Measurements from ENCODE around the gene CCR1.

The CCR1 gene

GRCh38 chr3:46206282-46207015, 1.7 kb downstream of the CCR1 start:
- Histone ChIP-seq H3K9me3 (ENCODE audit: control insufficient read depth, insufficient read depth, low read depth, low read length) (no peaks in the 10 kb centered on the region), H3K4me1 (ENCODE audit: control insufficient read depth, insufficient read depth, low read length) (no peaks in the 10 kb centered on the region), H3K36me3 (ENCODE audit: control insufficient read depth in 2 of 2, insufficient read depth in 1 of 2, low read length in 2 of 2) (no peaks in the 10 kb centered on the region), H3K4me3 (ENCODE audit: low read depth, low read length) (no peak overlapping the region), H3K27ac (ENCODE audit: extremely low read depth, low read depth, low read length) (no peak overlapping the region)
- ChIA-PET CTCF (interaction anchor here (0.6 to 2.8 kb wide), 3 partner anchors 9 to 445 kb away, joined by 3 to 24 read pairs (median 8); no protein-coding TSS in a partner anchor), POLR2A (no interaction called here)
- no peak for TF ChIP-seq MZF1 (tag by site-specific recombination; IDR thresholded peaks at IDR 0.05; ENCODE audit: borderline replicate concordance)
- no peak for TF ChIP-seq ZNF473 (tag by site-specific recombination; IDR thresholded peaks at IDR 0.05)
- no peak for TF ChIP-seq ZNF777 (tag by site-specific recombination; IDR thresholded peaks at IDR 0.05; ENCODE audit: borderline replicate concordance)
- TF ChIP-seq ZNF660 (tag by site-specific recombination; IDR thresholded peaks at IDR 0.05) = no peak
- TF ChIP-seq ZNF639 (tag by site-specific recombination; IDR thresholded peaks at IDR 0.05) = no peak
- TF ChIP-seq ZNF239 (tag by site-specific recombination; IDR thresholded peaks at IDR 0.05) = no peak
- no peak for TF ChIP-seq ZNF394 (tag by site-specific recombination; IDR thresholded peaks at IDR 0.05; ENCODE audit: borderline replicate concordance)
- TF ChIP-seq ZNF266 (tag by site-specific recombination; IDR thresholded peaks at IDR 0.05; ENCODE audit: low read depth) = no peak
- TF ChIP-seq TSHZ1 (tag by site-specific recombination; IDR thresholded peaks at IDR 0.05; ENCODE audit: borderline replicate concordance) = no peak
- TF ChIP-seq ZNF223 (tag by site-specific recombination; IDR thresholded peaks at IDR 0.05) = no peak
- TF ChIP-seq KLF7 (tag by site-specific recombination; IDR thresholded peaks at IDR 0.05; ENCODE audit: borderline replicate concordance) = no peak
- no peak for TF ChIP-seq ZNF600 (tag by site-specific recombination; IDR thresholded peaks at IDR 0.05)
- TF ChIP-seq ZNF157 (tag by site-specific recombination; IDR thresholded peaks at IDR 0.05) = no peak

GRCh38 chr3:46205286-46205960, 2.7 kb downstream of the CCR1 start:
- Histone ChIP-seq H3K9me3 (ENCODE audit: control insufficient read depth, insufficient read depth, low read depth, low read length) (no peaks in the 10 kb centered on the region), H3K4me1 (ENCODE audit: control insufficient read depth, insufficient read depth, low read length) (no peaks in the 10 kb centered on the region), H3K27ac (ENCODE audit: extremely low read depth, low read depth, low read length) (no peak overlapping the region), H3K4me3 (ENCODE audit: low read depth, low read length) (no peak overlapping the region), H3K36me3 (ENCODE audit: control insufficient read depth in 2 of 2, insufficient read depth in 1 of 2, low read length in 2 of 2) (no peaks in the 10 kb centered on the region)
- TF ChIP-seq ZFP3 (tag by site-specific recombination; IDR thresholded peaks at IDR 0.05; ENCODE audit: low read depth) = no peak
- POLR2A ChIA-PET = no interaction called here
- CTCF ChIA-PET = no interaction called here

GRCh38 chr3:46203681-46204080, 4.4 kb downstream of the CCR1 start:
- Histone ChIP-seq H3K27ac (ENCODE audit: extremely low read depth, low read depth, low read length) (no peak overlapping the region), H3K36me3 (ENCODE audit: control insufficient read depth in 2 of 2, insufficient read depth in 1 of 2, low read length in 2 of 2) (no peaks in the 10 kb centered on the region)
- POLR2A ChIA-PET = no interaction called here
- no peak for TF ChIP-seq OVOL3 (tag by site-specific recombination; IDR thresholded peaks at IDR 0.05)
- no peak for TF ChIP-seq ZNF366 (tag by site-specific recombination; conservative IDR thresholded peaks at IDR 0.05)
- no peak for TF ChIP-seq ZNF548 (tag by site-specific recombination; IDR thresholded peaks at IDR 0.05)
- no peak for TF ChIP-seq ZNF157 (tag by site-specific recombination; IDR thresholded peaks at IDR 0.05)
- TF ChIP-seq GLI2 (tag by site-specific recombination; IDR thresholded peaks at IDR 0.05; ENCODE audit: borderline replicate concordance, low read depth) = no peak
- no peak for TF ChIP-seq ZNF707 (tag by site-specific recombination; IDR thresholded peaks at IDR 0.05)
- TF ChIP-seq TCF7L2 (IDR thresholded peaks at IDR 0.05; ENCODE audit: borderline replicate concordance, low read depth, low read length) = no peak
- no peak for TF ChIP-seq ZFP41 (tag by site-specific recombination; IDR thresholded peaks at IDR 0.05; ENCODE audit: borderline replicate concordance)
- no peak for TF ChIP-seq KLF17 (tag by site-specific recombination; IDR thresholded peaks at IDR 0.05)
- no peak for TF ChIP-seq ZNF391 (tag by site-specific recombination; IDR thresholded peaks at IDR 0.05; ENCODE audit: borderline replicate concordance, low read depth)
- no peak for TF ChIP-seq ZNF132 (tag by site-specific recombination; IDR thresholded peaks at IDR 0.05; ENCODE audit: borderline replicate concordance)
- no peak for TF ChIP-seq ZBTB20 (tag by site-specific recombination; IDR thresholded peaks at IDR 0.05)
- TF ChIP-seq ZNF529 (tag by site-specific recombination; IDR thresholded peaks at IDR 0.05; ENCODE audit: insufficient replicate concordance) = no peak

More at GRCh38 chr3:46203681-46204080, 4.4 kb downstream of the CCR1 start:
- Histone ChIP-seq H3K9me3 (ENCODE audit: control insufficient read depth, insufficient read depth, low read depth, low read length) (no peaks in the 10 kb centered on the region), H3K4me1 (ENCODE audit: control insufficient read depth, insufficient read depth, low read length) (no peaks in the 10 kb centered on the region), H3K4me3 (ENCODE audit: low read depth, low read length) (no peak overlapping the region)
- CTCF ChIA-PET = no interaction called here
